SK-N-SH treated with all-trans-retinoic acid at 6 μM for 48 hours (cell line): Measurements from ENCODE around the gene LENG1.

Experiments used
- ATAC-seq: fragments of 200-7000 bp; cut with Tn5 transposase; 3 replicates; pipeline ENCODE4 v1.9.1; 2020; ENCODE audit warnings: mild to moderate bottlenecking, moderate library complexity
- ARNTL ChIP-seq: fragments of 450-650 bp; formaldehyde crosslinking; IDR thresholded peaks from 2 replicates; pipeline ENCODE4 v1.5.0; 2020; ENCODE audit warnings: low read depth, mild to moderate bottlenecking, moderate library complexity, borderline replicate concordance
- BACH2 ChIP-seq: fragments of 250-450 bp; sonication (Bioruptor Pico); IDR thresholded peaks from 2 replicates; pipeline ENCODE4 v1.9.0; 2021; ENCODE audit warnings: mild to moderate bottlenecking, borderline replicate concordance
- CREB5 ChIP-seq: fragments of 250-450 bp; sonication (Bioruptor Pico); IDR thresholded peaks from 2 replicates; pipeline ENCODE4 v1.5.1; 2020; ENCODE audit warnings: low read depth, mild to moderate bottlenecking, moderate library complexity
- ESRRG ChIP-seq: fragments of 250-450 bp; sonication (Bioruptor Pico); IDR thresholded peaks from 2 replicates; pipeline ENCODE4 v1.6.1; 2021; ENCODE audit warnings: mild to moderate bottlenecking
- GLIS3 ChIP-seq: fragments of 250-450 bp; sonication (Bioruptor Pico); IDR thresholded peaks from 2 replicates; pipeline ENCODE4 v1.5.0; 2020; ENCODE audit warnings: mild to moderate bottlenecking, moderate library complexity
- ISL1 ChIP-seq: fragments of 250-450 bp; sonication (Bioruptor Pico); IDR thresholded peaks from 2 replicates; pipeline ENCODE4 v2.1.2; 2022; ENCODE audit warnings: mild to moderate bottlenecking, moderate library complexity
- OSR1 ChIP-seq: fragments of 250-450 bp; sonication (Bioruptor Pico); IDR thresholded peaks from 2 replicates; pipeline ENCODE4 v1.8.0; 2022; ENCODE audit warnings: moderate library complexity, mild to moderate bottlenecking, inconsistent platforms
- PATZ1 ChIP-seq: fragments of 250-450 bp; sonication (Bioruptor Pico); IDR thresholded peaks from 2 replicates; pipeline ENCODE4 v1.8.0; 2020; ENCODE audit warnings: mild to moderate bottlenecking, moderate library complexity, borderline replicate concordance
- PPARA ChIP-seq: fragments of 250-450 bp; sonication (Bioruptor Pico); IDR thresholded peaks from 2 replicates; pipeline ENCODE4 v1.5.0; 2020; ENCODE audit warnings: mild to moderate bottlenecking, borderline replicate concordance
- RARB ChIP-seq: fragments of 250-450 bp; sonication (Bioruptor Pico); IDR thresholded peaks from 2 replicates; pipeline ENCODE4 v1.8.0; 2021; ENCODE audit warnings: mild to moderate bottlenecking, moderate library complexity
- TCF4 ChIP-seq: fragments of 250-450 bp; sonication (Bioruptor Pico); IDR thresholded peaks from 2 replicates; pipeline ENCODE4 v1.8.0; 2021; ENCODE audit warnings: mild to moderate bottlenecking, moderate library complexity, borderline replicate concordance
- TOX ChIP-seq: fragments of 250-450 bp; sonication (Bioruptor Pico); IDR thresholded peaks from 2 replicates; pipeline ENCODE4 v1.8.0; 2021; ENCODE audit warnings: mild to moderate bottlenecking, moderate library complexity, borderline replicate concordance
- TSHZ2 ChIP-seq: fragments of 250-450 bp; sonication (Bioruptor Pico); IDR thresholded peaks from 2 replicates; pipeline ENCODE4 v1.5.0; 2020; ENCODE audit warnings: mild to moderate bottlenecking, moderate library complexity
- ZC3H10 ChIP-seq: fragments of 250-450 bp; sonication (Bioruptor Pico); IDR thresholded peaks from 2 replicates; pipeline ENCODE4 v1.5.1; 2021; ENCODE audit warnings: mild to moderate bottlenecking, moderate library complexity
- ZFP3 ChIP-seq: fragments of 250-450 bp; sonication (Bioruptor Pico); IDR thresholded peaks from 2 replicates; pipeline ENCODE4 v1.5.0; 2020; ENCODE audit warnings: mild to moderate bottlenecking, moderate library complexity
- ZFP30 ChIP-seq: fragments of 450-650 bp; formaldehyde crosslinking; IDR thresholded peaks from 2 replicates; pipeline ENCODE4 v1.5.0; 2022; ENCODE audit warnings: mild to moderate bottlenecking, moderate library complexity
- ZNF565 ChIP-seq: fragments of 450-650 bp; formaldehyde crosslinking; conservative IDR thresholded peaks from 2 replicates; pipeline ENCODE4 v1.5.0; 2020; ENCODE audit warnings: low read depth, mild to moderate bottlenecking, moderate library complexity
- ZNF70 ChIP-seq: fragments of 450-650 bp; formaldehyde crosslinking; IDR thresholded peaks from 2 replicates; pipeline ENCODE4 v1.5.0; 2020; ENCODE audit warnings: mild to moderate bottlenecking, moderate library complexity
- ZNF8 ChIP-seq: fragments of 450-650 bp; formaldehyde crosslinking; IDR thresholded peaks from 2 replicates; pipeline ENCODE4 v1.5.0; 2020; ENCODE audit warnings: mild to moderate bottlenecking, moderate library complexity
- TF ChIP-seq, protein P1 (sequence below): fragments of 250-450 bp; sonication (Bioruptor Pico); IDR thresholded peaks from 2 replicates; pipeline ENCODE4 v1.8.0; 2021; ENCODE audit warnings: low read depth, mild to moderate bottlenecking, moderate library complexity, borderline replicate concordance
- TF ChIP-seq, protein P2 (sequence below): fragments of 250-450 bp; sonication (Bioruptor Pico); IDR thresholded peaks from 2 replicates; pipeline ENCODE4 v1.5.1; 2021; ENCODE audit warnings: mild to moderate bottlenecking, moderate library complexity

Gene LENG1

GRCh38 chr19:54123682-54124081 lies 35.8 kb downstream of the LENG1 start:
- TF ChIP-seq, protein P1, sequence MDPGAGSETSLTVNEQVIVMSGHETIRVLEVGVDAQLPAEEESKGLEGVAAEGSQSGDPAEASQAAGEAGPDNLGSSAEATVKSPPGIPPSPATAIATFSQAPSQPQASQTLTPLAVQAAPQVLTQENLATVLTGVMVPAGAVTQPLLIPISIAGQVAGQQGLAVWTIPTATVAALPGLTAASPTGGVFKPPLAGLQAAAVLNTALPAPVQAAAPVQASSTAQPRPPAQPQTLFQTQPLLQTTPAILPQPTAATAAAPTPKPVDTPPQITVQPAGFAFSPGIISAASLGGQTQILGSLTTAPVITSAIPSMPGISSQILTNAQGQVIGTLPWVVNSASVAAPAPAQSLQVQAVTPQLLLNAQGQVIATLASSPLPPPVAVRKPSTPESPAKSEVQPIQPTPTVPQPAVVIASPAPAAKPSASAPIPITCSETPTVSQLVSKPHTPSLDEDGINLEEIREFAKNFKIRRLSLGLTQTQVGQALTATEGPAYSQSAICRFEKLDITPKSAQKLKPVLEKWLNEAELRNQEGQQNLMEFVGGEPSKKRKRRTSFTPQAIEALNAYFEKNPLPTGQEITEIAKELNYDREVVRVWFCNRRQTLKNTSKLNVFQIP: no peak
- TF ChIP-seq ARNTL (CRISPR knock-in tag) (no peak), ISL1 (CRISPR knock-in tag) (no peak), OSR1 (CRISPR knock-in tag) (no peak), PATZ1 (CRISPR knock-in tag) (no peak), ZNF70 (CRISPR knock-in tag) (no peak), ZFP3 (CRISPR knock-in tag) (no peak), ZC3H10 (CRISPR knock-in tag) (no peak), BACH2 (CRISPR knock-in tag) (no peak), TSHZ2 (CRISPR knock-in tag) (no peak)
- TF ChIP-seq, protein P2, sequence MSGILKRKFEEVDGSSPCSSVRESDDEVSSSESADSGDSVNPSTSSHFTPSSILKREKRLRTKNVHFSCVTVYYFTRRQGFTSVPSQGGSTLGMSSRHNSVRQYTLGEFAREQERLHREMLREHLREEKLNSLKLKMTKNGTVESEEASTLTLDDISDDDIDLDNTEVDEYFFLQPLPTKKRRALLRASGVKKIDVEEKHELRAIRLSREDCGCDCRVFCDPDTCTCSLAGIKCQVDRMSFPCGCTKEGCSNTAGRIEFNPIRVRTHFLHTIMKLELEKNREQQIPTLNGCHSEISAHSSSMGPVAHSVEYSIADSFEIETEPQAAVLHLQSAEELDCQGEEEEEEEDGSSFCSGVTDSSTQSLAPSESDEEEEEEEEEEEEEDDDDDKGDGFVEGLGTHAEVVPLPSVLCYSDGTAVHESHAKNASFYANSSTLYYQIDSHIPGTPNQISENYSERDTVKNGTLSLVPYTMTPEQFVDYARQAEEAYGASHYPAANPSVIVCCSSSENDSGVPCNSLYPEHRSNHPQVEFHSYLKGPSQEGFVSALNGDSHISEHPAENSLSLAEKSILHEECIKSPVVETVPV (CRISPR knock-in tag): no peak
- ATAC-seq: no peak

DNA sequence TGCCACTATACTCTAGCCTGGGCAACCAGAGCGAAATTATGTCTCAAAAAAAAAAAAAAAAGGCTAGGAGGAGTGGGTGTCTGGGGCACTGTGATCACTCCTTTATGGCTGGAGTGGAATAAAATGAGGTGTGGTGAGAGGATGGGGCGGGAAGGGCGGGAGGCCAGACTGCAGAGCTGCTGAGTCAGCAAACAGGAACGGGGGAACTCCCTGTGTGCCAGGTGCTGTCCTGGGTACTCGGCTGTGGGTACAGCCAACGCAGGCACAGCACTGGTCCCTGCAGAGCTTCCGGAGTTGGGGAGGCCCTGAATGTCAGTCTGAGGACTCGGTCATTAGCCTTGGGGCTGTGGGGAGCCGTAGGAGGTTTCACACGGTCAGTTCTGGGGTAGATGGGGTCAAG lies 38.3 kb downstream of the LENG1 start:
- no peak for TF ChIP-seq ZFP3 (CRISPR knock-in tag)
- TF ChIP-seq PPARA (CRISPR knock-in tag): no peak
- no peak for TF ChIP-seq ZNF70 (CRISPR knock-in tag)
- no peak for TF ChIP-seq BACH2 (CRISPR knock-in tag)
- TF ChIP-seq TCF4 (CRISPR knock-in tag): no peak
- no peak for TF ChIP-seq CREB5
- TF ChIP-seq ESRRG (CRISPR knock-in tag): no peak
- TF ChIP-seq RARB (CRISPR knock-in tag): no peak
- TF ChIP-seq ARNTL (CRISPR knock-in tag): no peak
- no peak for TF ChIP-seq ZFP30 (CRISPR knock-in tag)
- TF ChIP-seq ZNF8: no peak
- TF ChIP-seq, protein P1: no peak
- TF ChIP-seq ZNF565: no peak
- no peak for TF ChIP-seq ZC3H10 (CRISPR knock-in tag)
- TF ChIP-seq GLIS3: no peak
- TF ChIP-seq ISL1 (CRISPR knock-in tag): no peak
- TF ChIP-seq PATZ1 (CRISPR knock-in tag): no peak
- TF ChIP-seq TOX (CRISPR knock-in tag): no peak
- ATAC-seq: no peak
